ENCODE data around the gene TRMT11. TPM values are rescaled to one million over a fixed set of nuclear protein-coding genes. Genes with fewer than 3 reads are reported as not detected.

TRMT11 gene
- total and polyA plus RNA-seq, 9 of the 15 experiments (the other 6 are each of a cell fraction or from before 2014, with no cell fraction given) = 38.8 to 88.0 (median 59.8) TPM

DNA sequence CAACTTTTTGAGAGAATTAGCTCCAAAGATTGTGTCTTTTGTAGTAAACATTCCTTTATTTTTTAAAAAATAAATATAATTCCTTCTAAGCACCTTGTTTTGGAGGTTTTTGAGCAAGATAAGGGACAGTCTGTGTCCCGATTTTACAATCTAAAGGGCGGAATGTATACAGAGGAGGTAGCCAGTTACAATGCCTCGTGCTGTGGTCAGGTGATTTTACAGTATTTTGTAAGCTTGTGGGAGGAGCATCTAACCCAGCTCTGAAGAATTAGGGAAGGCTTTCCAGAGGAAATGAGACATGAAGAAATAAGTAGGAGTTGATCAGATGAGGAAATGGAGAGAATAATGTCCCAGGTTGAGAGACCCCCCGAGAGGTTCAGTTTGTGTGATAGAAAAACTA lies 28.5 kb upstream of the TRMT11 start (continued):
- TF ChIP-seq REST (IDR thresholded peaks at IDR 0.05; ENCODE audit: borderline replicate concordance) (0 out of 2 replicates have a peak, but pooled peaks have one; percentile 9), REST (CRISPR knock-in tag; IDR thresholded peaks at IDR 0.05; ENCODE audit: low read depth) (no peak), MYC (IDR thresholded peaks at IDR 0.05; ENCODE audit: low read depth, low read length) (peak; percentile 68; the same call in 1 of the 2 replicates), MYC (CRISPR knock-in tag; IDR thresholded peaks at IDR 0.05; ENCODE audit: borderline replicate concordance, low read depth) (no peak), RAD51 (IDR thresholded peaks at IDR 0.05; ENCODE audit: borderline replicate concordance, low read depth) (peak; percentile 74), CREB1 (IDR thresholded peaks at IDR 0.05) (no peak), CREB1 (CRISPR knock-in tag; IDR thresholded peaks at IDR 0.05) (no peak), FOXK2 (conservative IDR thresholded peaks at IDR 0.05 in 1 of 2, IDR thresholded peaks at IDR 0.05 in 1 of 2; ENCODE audit: low read depth in 2 of 2) (peak; percentile 70; a peak in 3 of 4 replicates), CEBPG (CRISPR knock-in tag; IDR thresholded peaks at IDR 0.05) (no peak), CEBPG (tag; conservative IDR thresholded peaks at IDR 0.05 in 1 of 2, IDR thresholded peaks at IDR 0.05 in 1 of 2) (peak in 1 of 2 experiments; percentile 37; a peak in 2 of 4 replicates), SPI1 (IDR thresholded peaks at IDR 0.05; ENCODE audit: borderline replicate concordance, low read depth, low read length) (peak; percentile 0; the same call in 1 of the 2 replicates), EHMT2 (IDR thresholded peaks at IDR 0.05) (no peak), FOXJ2 (tag; IDR thresholded peaks at IDR 0.05) (peak; percentile 71; the same call in 1 of the 2 replicates), RCOR1 (IDR thresholded peaks at IDR 0.05; ENCODE audit: borderline replicate concordance in 1 of 2, low read depth in 2 of 2, low read length in 2 of 2) (peak in 1 of 2 experiments; percentile 70; a peak in 1 of 4 replicates), EP400 (IDR thresholded peaks at IDR 0.05) (peak; percentile 40), MLLT1 (IDR thresholded peaks at IDR 0.05) (no peak), HDAC2 (IDR thresholded peaks at IDR 0.05) (no peak), CEBPB (tag; IDR thresholded peaks at IDR 0.05) (peak; percentile 71)
- TF ChIP-seq, protein P1, sequence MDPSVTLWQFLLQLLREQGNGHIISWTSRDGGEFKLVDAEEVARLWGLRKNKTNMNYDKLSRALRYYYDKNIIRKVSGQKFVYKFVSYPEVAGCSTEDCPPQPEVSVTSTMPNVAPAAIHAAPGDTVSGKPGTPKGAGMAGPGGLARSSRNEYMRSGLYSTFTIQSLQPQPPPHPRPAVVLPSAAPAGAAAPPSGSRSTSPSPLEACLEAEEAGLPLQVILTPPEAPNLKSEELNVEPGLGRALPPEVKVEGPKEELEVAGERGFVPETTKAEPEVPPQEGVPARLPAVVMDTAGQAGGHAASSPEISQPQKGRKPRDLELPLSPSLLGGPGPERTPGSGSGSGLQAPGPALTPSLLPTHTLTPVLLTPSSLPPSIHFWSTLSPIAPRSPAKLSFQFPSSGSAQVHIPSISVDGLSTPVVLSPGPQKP (CRISPR knock-in tag; IDR thresholded peaks at IDR 0.05) = no peak

All from K562 (cell line).